HepG2 (cell line): ENCODE results near the gene CLIC2. TPM values are rescaled to one million over a fixed set of nuclear protein-coding genes. Genes with fewer than 3 reads are reported as not detected.

Experiments
- ATAC-seq: fragments of 200-7000 bp; cut with Tn5 transposase; 3 replicates; pipeline ENCODE4 v1.9.1; 2020; ENCODE audit warnings: mild to moderate bottlenecking, moderate library complexity
- Bru-seq: library from RNA; stranded (reverse); fragments of 400-500 nt; gene quantifications from one replicate; lab custom pipeline; 2021; lab: Mats Ljungman, UMichigan
- BruChase-seq, 2 experiments: library from RNA; stranded (reverse); fragments of 400-500 nt; gene quantifications; one replicate each; lab custom pipeline; 2021; lab: Mats Ljungman, UMichigan
- BruUV-seq: library from RNA; stranded (reverse); fragments of 400-500 nt; replicated peaks from 2 replicates; lab custom pipeline; 2021; lab: Mats Ljungman, UMichigan
- CTCF ChIA-PET: fragments of 300-600 bp; formaldehyde crosslinking; extraction: SDS; loops from one replicate; lab custom pipeline; 2021; ENCODE audit warnings: low total read pairs, inconsistent platforms, low intra/inter-chr PET ratio; lab: Yijun Ruan, JAX
- POLR2A ChIA-PET: fragments of 350-600 bp; sonication (Branson Sonifier 250); formaldehyde crosslinking; loops from one replicate; lab custom pipeline; 2020; ENCODE audit warnings: antibody characterized with exemption, inconsistent platforms; lab: Yijun Ruan, JAX
- DNase-seq: peaks from one replicate; pipeline ENCODE4 v3.0.0-alpha.2; 2015; ENCODE audit warnings: low spot score
- FAIRE-seq: peaks from 3 replicates; lab custom pipeline; 2011; peaks lifted over from hg19 to GRCh38; lab: Jason Lieb, UNC
- H2AFZ ChIP-seq: one replicate; pipeline ENCODE4 v1.6.1; 2011; ENCODE audit warnings: low read length, inconsistent platforms
- H3K27ac ChIP-seq: fragments of 300-600 bp; 3 replicates; pipeline ENCODE4 v1.8.0; 2011; ENCODE audit warnings: mixed run types, mild to moderate bottlenecking, mixed read lengths, low read length, inconsistent platforms; ENCODE audit not compliant: insufficient read depth; ENCODE audit errors: extremely low read length
- H3K27me3 ChIP-seq, 2 experiments: fragments of 200-600 bp in 1 of 2; 2 replicates in 1 of 2; 3 replicates in 1 of 2; pipeline versions ENCODE4 v1.6.0 to v1.8.0; 2011; ENCODE audit warnings: low read length in 2 of 2, mild to moderate bottlenecking in 2 of 2, moderate library complexity in 2 of 2, inconsistent platforms in 1 of 2; ENCODE audit not compliant: insufficient read depth in 2 of 2, control insufficient read depth in 1 of 2
- H3K36me3 ChIP-seq, 2 experiments: fragments of 200-600 bp in 1 of 2; replicated peaks in 1 of 2; 2 replicates in 1 of 2; 3 replicates in 1 of 2; pipeline versions ENCODE4 v1.5.1 to v1.8.0; 2011; ENCODE audit warnings: low read length in 2 of 2, inconsistent platforms in 1 of 2; ENCODE audit not compliant: insufficient read depth in 2 of 2, control insufficient read depth in 1 of 2
- H3K4me1 ChIP-seq: 2 replicates; pipeline ENCODE4 v1.5.1; 2012; ENCODE audit warnings: low read length, inconsistent platforms; ENCODE audit not compliant: insufficient read depth
- H3K4me2 ChIP-seq: 2 replicates; pipeline ENCODE4 v1.6.0; 2011; ENCODE audit warnings: low read depth, low read length, inconsistent platforms
- H3K4me3 ChIP-seq, 3 experiments: fragments of 200-600 bp in 1 of 3; sonication (generic), shearing (Covaris generic) in 1 of 3; replicated peaks in 1 of 3; 2 replicates each; pipeline ENCODE4 v1.5.1; 2011 to 2016; ENCODE audit warnings: low read length in 3 of 3, inconsistent platforms in 2 of 3, low read depth in 2 of 3, mild to moderate bottlenecking in 2 of 3, control low read depth in 1 of 3, mixed read lengths in 1 of 3; ENCODE audit not compliant: insufficient read depth in 1 of 3
- H3K79me2 ChIP-seq: one replicate; pipeline ENCODE4 v1.6.1; 2011; ENCODE audit warnings: low read length, inconsistent platforms; ENCODE audit not compliant: insufficient read depth
- H3K9ac ChIP-seq: 2 replicates; pipeline ENCODE4 v1.6.0; 2011; ENCODE audit warnings: mild to moderate bottlenecking, low read depth, low read length, inconsistent platforms; ENCODE audit not compliant: insufficient read depth
- H3K9me3 ChIP-seq: 2 replicates; pipeline ENCODE4 v1.5.1; 2012; ENCODE audit warnings: mild to moderate bottlenecking, low read length
- H4K20me1 ChIP-seq: 2 replicates; pipeline ENCODE4 v1.6.0; 2011; ENCODE audit warnings: inconsistent platforms, mild to moderate bottlenecking, low read length, moderate library complexity; ENCODE audit not compliant: insufficient read depth
- ATRX ChIP-seq: sonication (generic); formaldehyde crosslinking; IDR thresholded peaks from 2 replicates; pipeline ENCODE4 v1.4.0; 2020; ENCODE audit warnings: missing genetic modification reagents, borderline replicate concordance
- CREBL2 ChIP-seq: sonication (generic); formaldehyde crosslinking; IDR thresholded peaks from 2 replicates; pipeline ENCODE4 v1.8.1; 2023; ENCODE audit warnings: missing genetic modification reagents, mild to moderate bottlenecking, borderline replicate concordance
- HMGA1 ChIP-seq: sonication (generic); formaldehyde crosslinking; conservative IDR thresholded peaks from 2 replicates; pipeline ENCODE4 v1.4.0; 2020; ENCODE audit warnings: missing genetic modification reagents
- ONECUT2 ChIP-seq: sonication (generic); formaldehyde crosslinking; IDR thresholded peaks from 2 replicates; pipeline ENCODE4 v1.4.0; 2020; ENCODE audit warnings: missing genetic modification reagents
- RELA ChIP-seq: sonication (generic); formaldehyde crosslinking; IDR thresholded peaks from 2 replicates; pipeline ENCODE4 v1.4.0; 2020; ENCODE audit warnings: missing genetic modification reagents
- TCF12 ChIP-seq, 2 experiments: fragments of 450-650 bp in 1 of 2; sonication (generic) in 1 of 2; formaldehyde crosslinking in 1 of 2; IDR thresholded peaks; 2 replicates each; pipeline versions ENCODE4 v1.6.1 to v1.8.0; 2017 to 2022; ENCODE audit warnings: antibody characterized with exemption in 1 of 2, mild to moderate bottlenecking in 1 of 2, missing genetic modification reagents in 1 of 2, moderate library complexity in 1 of 2
- ZNF24 ChIP-seq: fragments of 450-650 bp; IDR thresholded peaks from 2 replicates; pipeline ENCODE4 v1.6.1; 2017; ENCODE audit warnings: antibody characterized with exemption, mild to moderate bottlenecking
- ZNF30 ChIP-seq: sonication (generic); formaldehyde crosslinking; IDR thresholded peaks from 2 replicates; pipeline ENCODE4 v1.5.0; 2020; ENCODE audit warnings: mild to moderate bottlenecking, missing genetic modification reagents
- ZNF766 ChIP-seq: sonication (generic); formaldehyde crosslinking; IDR thresholded peaks from 2 replicates; pipeline ENCODE4 v1.5.0; 2020; ENCODE audit warnings: missing genetic modification reagents, borderline replicate concordance
- WGBS: methylation state at CpG from one replicate; pipeline ENCODE4 v1.1.6; 2017; ENCODE audit warnings: low lambda C conversion rate; 5-methylcytosine and 5-hydroxymethylcytosine counted together
- in situ Hi-C: cut with HindIII; loops from 2 replicates; pipeline ENCODE4 v1.10.0; 2017; ENCODE audit warnings: low pct_unique_long_range_greater_than_20kb; ENCODE audit not compliant: extremely low pct_ligation_motif_present
- intact Hi-C: fragments of 100-400 bp; cut with micrococcal nuclease; formaldehyde crosslinking; loops from one replicate; pipeline ENCODE4 v1.10.0; 2022; ENCODE audit not compliant: unreplicated experiment
- long read RNA-seq, 2 experiments: library from RNA in 1 of 2; library from polyadenylated mRNA in 1 of 2; stranded (forward) in 1 of 2; unstranded in 1 of 2; transcript quantifications; one replicate each; pipeline ENCODE4 v2.0.0, GENCODE V29; 2019 to 2022
- polyA minus RNA-seq, 3 experiments: library from RNA; depleted of rRNA, polyadenylated mRNA; stranded (reverse); fragments of >200 nt; gene quantifications; 2 replicates each; pipeline ENCODE4 v1.2.3, GENCODE V29; 2011; ENCODE audit warnings: low replicate concordance in 1 of 3
- polyA plus RNA-seq, 8 experiments: library from polyadenylated mRNA; depleted of rRNA in 3 of 8; stranded (reverse) in 7 of 8; unstranded in 1 of 8; fragments of >200 nt; fragmentation: Illumina TruSeq in 4 of 8; extraction: Trizol in 4 of 8; gene quantifications; 2 replicates each; pipeline versions ENCODE4 v1.2.1 to v1.2.3, GENCODE V29; 2011 to 2016; ENCODE audit warnings: low read depth in 4 of 8, missing spikeins in 1 of 8, mixed read lengths in 1 of 8; ENCODE audit not compliant: insufficient read depth in 1 of 8
- total RNA-seq, 5 experiments: library from RNA; depleted of rRNA; stranded (reverse); fragments of >200 nt; fragmentation: Illumina TruSeq; extraction: Trizol; gene quantifications; 2 replicates each; pipeline ENCODE4 v1.2.3, GENCODE V29; 2016; ENCODE audit warnings: low read depth in 1 of 5
- TF ChIP-seq, protein P1 (sequence below): sonication (generic); formaldehyde crosslinking; IDR thresholded peaks from 2 replicates; pipeline ENCODE4 v1.4.0; 2020; ENCODE audit warnings: missing genetic modification reagents
- TF ChIP-seq, protein P2 (sequence below): sonication (generic); formaldehyde crosslinking; IDR thresholded peaks from 2 replicates; pipeline ENCODE4 v1.5.0; 2020; ENCODE audit warnings: mild to moderate bottlenecking, missing genetic modification reagents
- TF ChIP-seq, protein P3 (sequence below): sonication (generic); formaldehyde crosslinking; IDR thresholded peaks from 2 replicates; pipeline ENCODE4 v1.5.1; 2020; ENCODE audit warnings: missing genetic modification reagents, mild to moderate bottlenecking, borderline replicate concordance

Gene CLIC2
- 0.24 and 0.28 TPM in 2 replicates for total RNA-seq (2016; rRNA removed; fragmentation: Illumina TruSeq; extraction: Trizol)
- total RNA-seq (2016; cell fraction: cytosol; rRNA removed; fragmentation: Illumina TruSeq; extraction: Trizol; ENCODE audit: low read depth), result 0.35 and 1.0 TPM in 2 replicates
- total RNA-seq (2016; cell fraction: insoluble cytoplasmic fraction; rRNA removed; fragmentation: Illumina TruSeq; extraction: Trizol), result 0.56 TPM in 1 of 2 replicates, not detected in the other
- total RNA-seq (2016; cell fraction: membrane; rRNA removed; fragmentation: Illumina TruSeq; extraction: Trizol), result 0.10 and 0.12 TPM in 2 replicates
- total RNA-seq (2016; cell fraction: nucleus; rRNA removed; fragmentation: Illumina TruSeq; extraction: Trizol), result 0.28 and 0.63 TPM in 2 replicates
- polyA plus RNA-seq (2011; rRNA removed), result 0.18 and 0.25 TPM in 2 replicates
- 0.01 and 0.03 TPM in 2 replicates for polyA plus RNA-seq (2011; cell fraction: cytosol; rRNA removed)
- polyA plus RNA-seq (2011; cell fraction: nucleus; rRNA removed), result 0.26 and 0.29 TPM in 2 replicates
- polyA plus RNA-seq (2012), result 0.35 TPM in 1 of 2 replicates, not detected in the other
- polyA plus RNA-seq (2016; cell fraction: cytosol; fragmentation: Illumina TruSeq; extraction: Trizol; ENCODE audit: low read depth), result 0.09 and 0.11 TPM in 2 replicates
- 0.11 and 0.21 TPM in 2 replicates for polyA plus RNA-seq (2016; cell fraction: insoluble cytoplasmic fraction; fragmentation: Illumina TruSeq; extraction: Trizol; ENCODE audit: low read depth)
- 0.13 TPM in 1 of 2 replicates, not detected in the other for polyA plus RNA-seq (2016; cell fraction: membrane; fragmentation: Illumina TruSeq; extraction: Trizol; ENCODE audit: low read depth)
- 0.28 and 0.63 TPM in 2 replicates for polyA plus RNA-seq (2016; cell fraction: nucleus; fragmentation: Illumina TruSeq; extraction: Trizol; ENCODE audit: insufficient read depth, low read depth)
- 0.09 TPM in 1 of 2 replicates, not detected in the other for polyA minus RNA-seq (2011; rRNA and poly(A)+ RNA removed; ENCODE audit: low replicate concordance)
- polyA minus RNA-seq (2011; cell fraction: cytosol; rRNA and poly(A)+ RNA removed), result not detected in 2 replicates
- 0.39 and 1.4 TPM in 2 replicates for polyA minus RNA-seq (2011; cell fraction: nucleus; rRNA and poly(A)+ RNA removed)
- percentile 35 among the genes with signal in this experiment for Bru-seq, nascent RNA
- BruChase-seq, experiment 1, labeled RNA remaining after a 6-hour chase, result percentile 33 among the genes with signal in this experiment
- BruChase-seq, experiment 2, labeled RNA remaining after a 2-hour chase, result percentile 42 among the genes with signal in this experiment
- long read RNA-seq, experiment 1, result 0 reads
- long read RNA-seq, experiment 2, result 0 reads

DNA sequence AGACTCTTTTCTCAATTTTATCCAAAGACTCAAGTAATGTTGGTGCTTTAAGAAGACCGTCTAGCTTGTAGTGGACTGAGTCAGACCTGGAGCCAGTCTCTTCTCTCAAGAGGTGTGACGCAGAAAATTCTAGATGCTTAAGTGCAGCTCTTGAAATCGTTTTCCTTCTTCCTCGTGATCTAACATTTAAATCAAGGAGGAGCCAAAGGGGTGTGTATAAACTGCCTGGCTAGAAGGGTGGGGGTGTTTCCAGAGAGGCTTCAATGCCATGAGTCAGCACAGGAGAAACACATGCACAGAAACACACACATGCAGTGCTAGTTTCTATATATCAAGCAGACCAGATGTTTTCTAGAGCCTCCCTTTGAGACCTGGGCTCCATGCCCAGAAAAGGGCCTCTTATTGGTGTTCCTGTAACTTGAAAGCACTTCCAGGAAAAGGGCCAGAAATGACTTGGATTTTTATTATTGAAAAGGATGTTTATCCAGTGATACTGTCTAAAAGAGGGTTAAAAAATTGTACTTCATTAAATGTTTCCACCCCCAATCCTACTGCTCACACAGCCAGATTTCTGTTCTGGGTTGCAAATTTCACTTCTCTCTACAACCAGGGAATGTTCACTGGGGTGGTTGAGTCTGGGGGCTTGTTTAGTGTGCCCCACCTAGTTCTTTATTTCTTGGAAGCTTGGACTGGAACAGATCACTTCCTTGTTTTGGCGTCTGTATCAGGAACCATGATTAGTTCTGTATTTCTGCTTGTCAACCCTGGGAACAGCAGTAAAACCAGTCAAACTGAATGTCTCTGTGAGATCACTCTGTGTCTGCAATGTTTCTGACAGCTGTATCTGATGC is at the start of gene CLIC2:
Gene CLIC2 (minus strand): TSS at position 129 of the 851 bp plus-strand sequence. CDS start 187 bp downstream, outside the sequence.
- no peaks in the 10 kb centered on the region for H4K20me1 ChIP-seq
- no TSS peak for BruUV-seq
- CTCF ChIA-PET, result no interaction called here
- no peaks in the 10 kb centered on the region for H3K27me3 ChIP-seq
- FAIRE-seq (no peak), DNase-seq (no peak), ATAC-seq (no peak)
- H3K9ac ChIP-seq, result no peak within 1 kb of the TSS
- no peaks in the 10 kb centered on the region for H3K9me3 ChIP-seq
- H3K79me2 ChIP-seq, result no peaks in the 10 kb centered on the region
- WGBS, result 23% methylated on average over 5 of the region's 5 CpGs
- H3K27ac ChIP-seq, result no peak within 1 kb of the TSS
- in situ Hi-C loops (no loop called here), intact Hi-C loops (no loop called here)
- H3K36me3 ChIP-seq, result no peaks in the 10 kb centered on the region
- H3K4me1 ChIP-seq, result no peaks in the 10 kb centered on the region
- H3K4me3 ChIP-seq, result no peak within 1 kb of the TSS
- TF ChIP-seq ATRX (no peak), ZNF24 (no peak), ZNF30 (CRISPR knock-in tag) (no peak), CREBL2 (no peak), ZNF766 (CRISPR knock-in tag) (no peak), TCF12 (IDR thresholded peaks at IDR 0.05) (no peak), TCF12 (CRISPR knock-in tag; IDR thresholded peaks at IDR 0.05) (no peak), RELA (no peak), ONECUT2 (CRISPR knock-in tag) (no peak), HMGA1 (CRISPR knock-in tag) (no peak)
- TF ChIP-seq, protein P1, sequence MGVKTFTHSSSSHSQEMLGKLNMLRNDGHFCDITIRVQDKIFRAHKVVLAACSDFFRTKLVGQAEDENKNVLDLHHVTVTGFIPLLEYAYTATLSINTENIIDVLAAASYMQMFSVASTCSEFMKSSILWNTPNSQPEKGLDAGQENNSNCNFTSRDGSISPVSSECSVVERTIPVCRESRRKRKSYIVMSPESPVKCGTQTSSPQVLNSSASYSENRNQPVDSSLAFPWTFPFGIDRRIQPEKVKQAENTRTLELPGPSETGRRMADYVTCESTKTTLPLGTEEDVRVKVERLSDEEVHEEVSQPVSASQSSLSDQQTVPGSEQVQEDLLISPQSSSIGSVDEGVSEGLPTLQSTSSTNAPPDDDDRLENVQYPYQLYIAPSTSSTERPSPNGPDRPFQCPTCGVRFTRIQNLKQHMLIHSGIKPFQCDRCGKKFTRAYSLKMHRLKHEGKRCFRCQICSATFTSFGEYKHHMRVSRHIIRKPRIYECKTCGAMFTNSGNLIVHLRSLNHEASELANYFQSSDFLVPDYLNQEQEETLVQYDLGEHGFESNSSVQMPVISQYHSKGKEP (CRISPR knock-in tag), result no peak
- TF ChIP-seq, protein P2, sequence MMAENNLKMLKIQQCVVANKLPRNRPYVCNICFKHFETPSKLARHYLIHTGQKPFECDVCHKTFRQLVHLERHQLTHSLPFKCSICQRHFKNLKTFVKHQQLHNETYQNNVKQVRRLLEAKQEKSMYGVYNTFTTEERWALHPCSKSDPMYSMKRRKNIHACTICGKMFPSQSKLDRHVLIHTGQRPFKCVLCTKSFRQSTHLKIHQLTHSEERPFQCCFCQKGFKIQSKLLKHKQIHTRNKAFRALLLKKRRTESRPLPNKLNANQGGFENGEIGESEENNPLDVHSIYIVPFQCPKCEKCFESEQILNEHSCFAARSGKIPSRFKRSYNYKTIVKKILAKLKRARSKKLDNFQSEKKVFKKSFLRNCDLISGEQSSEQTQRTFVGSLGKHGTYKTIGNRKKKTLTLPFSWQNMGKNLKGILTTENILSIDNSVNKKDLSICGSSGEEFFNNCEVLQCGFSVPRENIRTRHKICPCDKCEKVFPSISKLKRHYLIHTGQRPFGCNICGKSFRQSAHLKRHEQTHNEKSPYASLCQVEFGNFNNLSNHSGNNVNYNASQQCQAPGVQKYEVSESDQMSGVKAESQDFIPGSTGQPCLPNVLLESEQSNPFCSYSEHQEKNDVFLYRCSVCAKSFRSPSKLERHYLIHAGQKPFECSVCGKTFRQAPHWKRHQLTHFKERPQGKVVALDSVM (CRISPR knock-in tag), result no peak
- TF ChIP-seq, protein P3, sequence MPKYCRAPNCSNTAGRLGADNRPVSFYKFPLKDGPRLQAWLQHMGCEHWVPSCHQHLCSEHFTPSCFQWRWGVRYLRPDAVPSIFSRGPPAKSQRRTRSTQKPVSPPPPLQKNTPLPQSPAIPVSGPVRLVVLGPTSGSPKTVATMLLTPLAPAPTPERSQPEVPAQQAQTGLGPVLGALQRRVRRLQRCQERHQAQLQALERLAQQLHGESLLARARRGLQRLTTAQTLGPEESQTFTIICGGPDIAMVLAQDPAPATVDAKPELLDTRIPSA, result no peak
- POLR2A ChIA-PET, result no interaction called here
- no peak within 1 kb of the TSS for H2AFZ ChIP-seq
- no peak within 1 kb of the TSS for H3K4me2 ChIP-seq
